Kidney tubule cell (primary cell): ENCODE measurements around the gene SLK.
A peak's percentile ranks its signal among the peaks of the same experiment; 100 is the strongest.

Experiments used
- DNase-seq: peaks from one replicate; pipeline ENCODE4 v3.0.0-alpha.2; 2018; ENCODE audit warnings: low spot score

Gene SLK

DNA sequence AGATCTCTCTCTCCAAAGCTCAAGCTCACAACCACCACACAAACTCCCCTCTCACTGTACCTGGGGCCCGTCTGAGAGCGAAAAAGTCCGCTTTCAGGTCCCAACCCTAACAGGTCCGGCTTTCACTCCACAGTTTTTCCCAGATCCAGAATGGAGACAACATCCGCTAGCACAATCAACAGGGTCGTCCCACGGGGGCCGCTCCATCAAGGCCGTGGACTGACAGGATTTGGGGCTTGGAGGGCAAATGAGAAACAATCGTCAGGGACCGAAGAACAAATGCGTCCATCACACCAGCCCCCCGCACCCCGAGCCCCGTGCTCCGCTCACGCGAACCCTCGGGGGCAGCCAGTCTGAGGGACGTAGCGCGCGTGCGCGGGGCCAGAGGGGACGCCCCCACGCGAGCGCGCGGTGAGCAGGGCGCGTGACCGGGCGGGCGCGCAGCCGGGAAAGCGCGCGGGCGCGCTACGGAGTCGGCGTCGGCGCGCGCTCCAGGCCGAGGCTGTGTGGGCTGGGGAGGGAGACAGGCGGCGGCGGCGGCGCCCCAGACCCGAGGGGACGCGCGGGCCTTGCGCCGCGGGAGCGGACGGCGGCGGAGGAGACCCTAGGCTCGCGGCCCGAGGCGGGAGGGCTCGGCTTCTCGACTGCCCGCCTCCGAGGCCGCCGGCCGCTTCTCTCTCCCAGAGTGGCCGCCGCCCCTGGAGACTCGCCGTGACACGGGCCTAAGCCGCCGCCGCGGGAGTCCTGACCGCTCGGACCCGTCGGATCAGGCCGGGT, at the start of gene SLK:
Gene SLK, plus strand, starts transcription at position 470 of the 777 bp plus-strand sequence. CDS start 606 bp downstream, outside the sequence.
- peak; percentile 88 for DNase-seq

- DNase-seq = no peak
These were observed 49.5 kb upstream of the SLK start for GRCh38 chr10:103917302-103918052.

DNA sequence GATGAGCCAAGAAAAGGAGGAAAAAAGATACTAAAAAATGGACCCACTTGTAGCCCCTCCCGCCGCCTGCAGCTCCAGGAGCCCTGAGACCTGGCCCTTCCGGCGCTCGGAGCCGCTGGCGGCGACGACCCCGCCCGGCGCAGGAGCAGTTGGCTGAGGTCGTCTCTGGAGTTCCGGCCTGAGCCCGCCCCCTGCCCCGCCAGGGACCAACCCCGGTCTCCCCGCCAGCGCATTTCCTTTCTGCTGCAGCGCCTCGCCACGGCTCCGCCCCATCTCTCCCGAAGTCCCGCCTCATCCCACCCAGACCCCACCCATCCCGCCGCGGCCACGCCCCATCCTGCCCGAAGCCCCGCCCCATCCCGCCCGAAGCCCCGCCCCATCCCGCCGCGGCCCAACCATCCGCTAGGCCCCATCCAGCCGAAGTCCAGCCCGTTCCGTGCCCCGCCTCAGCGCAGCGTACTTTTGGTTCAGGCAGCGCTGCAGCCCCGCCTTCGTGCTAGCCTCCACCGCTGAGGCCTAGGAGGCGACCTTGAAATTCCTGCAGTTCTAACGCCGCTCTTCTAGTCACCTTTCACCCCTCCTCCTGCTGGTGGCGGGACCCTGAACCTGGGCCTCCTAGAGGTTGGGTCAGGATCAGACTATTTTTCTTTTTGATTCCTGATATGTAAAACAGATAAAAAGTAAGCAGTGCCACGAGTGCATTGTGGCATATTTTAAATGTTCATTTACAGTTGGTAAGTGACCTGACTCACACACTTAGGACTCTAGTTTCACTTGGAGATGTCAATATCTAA, 48.7 kb upstream of the SLK start, which contains the start of gene STN1:
Gene STN1, minus strand, starts transcription at position 132 of the 794 bp plus-strand sequence. CDS start 590 bp downstream, outside the sequence.
- DNase-seq = peak; percentile 98

DNA sequence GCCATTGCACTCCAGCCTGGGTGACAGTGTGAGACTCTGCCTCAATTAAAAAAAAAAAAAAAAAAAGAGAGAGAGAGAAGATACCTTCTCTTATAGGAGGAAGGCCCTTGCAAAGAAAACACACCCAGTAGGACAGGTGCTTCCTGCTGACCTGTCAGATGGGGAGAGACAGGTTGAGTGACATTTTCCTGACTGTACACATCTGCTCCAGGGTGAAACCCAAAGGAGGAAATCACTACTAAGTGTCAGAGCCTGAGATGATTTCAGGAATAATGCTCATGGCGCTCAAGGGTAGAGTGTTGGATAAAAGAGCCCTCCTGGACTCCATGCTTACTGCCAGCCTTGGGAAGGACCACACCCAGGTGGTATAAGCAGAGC, 47.3 kb upstream of the SLK start:
- DNase-seq = no peak

DNA sequence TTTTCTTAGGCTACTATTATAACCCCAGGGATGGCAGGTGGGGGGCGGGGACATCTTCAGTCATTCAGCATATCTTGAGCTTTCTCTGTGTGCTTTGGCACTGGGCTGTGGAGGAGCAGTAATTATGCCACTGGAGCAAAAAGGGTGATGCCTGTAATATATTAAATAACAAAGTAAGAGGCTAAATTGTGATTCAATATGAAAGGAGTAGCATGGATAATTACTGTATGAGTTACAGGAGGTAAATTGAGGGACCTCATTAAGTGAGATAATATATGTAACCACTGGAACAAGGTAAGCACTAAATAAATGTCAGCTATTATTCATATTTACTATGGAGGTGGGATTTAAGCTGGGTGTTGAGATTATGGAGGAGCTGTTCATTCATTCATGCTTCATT, 45.7 kb upstream of the SLK start:
- DNase-seq = no peak

DNA sequence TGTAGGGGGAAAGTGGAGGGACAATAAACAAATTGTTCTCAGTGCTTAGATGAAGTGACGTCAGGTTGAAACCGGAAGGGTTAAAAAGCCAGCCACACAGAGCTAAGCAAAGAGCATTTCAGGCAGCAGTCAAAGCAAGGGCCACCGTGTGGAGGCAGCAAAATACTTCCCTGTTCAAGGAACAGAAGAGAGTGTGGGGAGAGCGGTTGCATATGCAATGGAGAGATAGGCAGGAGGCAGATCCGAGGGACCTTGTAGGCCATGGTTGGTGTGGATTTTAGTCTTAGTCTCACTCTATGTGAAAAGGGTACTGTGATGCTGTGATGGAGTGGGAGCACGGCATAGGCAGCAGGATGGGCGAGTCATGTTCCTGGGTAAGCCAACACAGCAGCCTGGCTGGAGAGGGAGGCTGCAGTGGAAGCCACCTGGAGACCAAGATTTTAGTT, 45.2 kb upstream of the SLK start:
- DNase-seq = peak; percentile 30

DNA sequence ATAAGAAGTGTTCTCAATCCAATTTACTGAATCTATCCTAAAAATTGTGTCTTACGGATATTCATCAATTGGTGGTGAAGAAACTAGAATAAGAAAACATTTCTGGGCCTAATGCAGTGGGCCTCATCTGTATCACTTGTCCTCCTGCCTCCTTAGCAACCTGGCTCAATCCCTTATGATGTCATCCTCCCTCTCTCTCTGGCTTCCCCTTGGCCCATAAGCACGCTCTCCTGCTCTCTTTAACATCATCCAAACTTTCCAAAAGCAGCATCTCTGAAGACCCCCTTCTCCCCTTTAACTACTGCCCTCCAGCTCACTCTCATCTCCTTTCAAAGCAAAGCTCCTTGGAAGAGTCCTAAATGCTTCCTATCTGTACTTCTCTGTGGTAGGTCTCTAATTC, 44.3 kb upstream of the SLK start:
- no peak for DNase-seq

GRCh38 chr10:103923502-103923901, 43.4 kb upstream of the SLK start:
- peak; percentile 80 for DNase-seq

DNA sequence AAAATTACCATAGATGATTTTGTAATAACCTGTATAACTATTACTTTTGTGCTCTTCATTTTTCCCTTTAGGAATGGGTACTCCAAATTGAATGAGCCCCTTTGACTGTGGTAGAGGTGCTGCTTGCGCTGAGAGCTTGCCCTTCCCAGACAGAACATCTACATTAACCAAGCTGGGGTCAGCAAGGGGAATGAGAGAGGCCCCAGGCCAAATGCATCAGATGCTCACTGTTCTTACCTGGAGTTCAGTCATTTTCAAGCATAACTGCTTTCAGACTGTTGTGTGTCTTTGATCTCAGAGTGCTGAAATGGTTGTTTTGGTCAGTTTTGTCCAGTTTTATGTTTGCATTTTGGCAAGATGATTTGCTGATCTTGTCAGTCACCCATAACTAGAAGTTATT, 41.3 kb upstream of the SLK start:
- no peak for DNase-seq

DNA sequence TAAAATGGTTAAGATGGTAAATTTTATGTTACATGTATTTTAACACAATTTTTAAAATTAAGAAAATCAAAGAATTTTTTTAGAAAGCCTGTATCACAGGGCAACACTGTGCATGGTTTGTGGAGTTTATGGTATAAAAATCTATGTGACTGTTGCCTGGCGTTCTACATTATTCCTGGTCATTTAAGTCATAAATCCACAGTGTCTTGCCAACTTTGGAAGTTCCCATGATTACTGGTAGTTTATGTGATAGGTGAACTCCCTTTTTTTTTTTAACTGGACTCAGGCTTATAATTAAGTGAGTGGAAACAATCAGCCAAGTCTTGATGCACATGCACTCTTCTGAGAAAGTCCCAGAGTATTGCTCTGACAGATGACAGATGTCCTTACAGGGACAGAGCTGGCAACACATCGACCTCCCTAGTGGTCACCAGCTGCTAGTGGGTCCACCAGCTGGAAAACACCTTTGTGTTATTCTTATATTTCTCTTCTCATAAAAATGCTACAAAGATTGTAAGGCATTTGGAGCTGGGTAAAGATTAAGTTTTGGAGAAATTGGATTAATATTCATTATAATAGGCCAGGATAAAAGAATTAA, 40.1 kb upstream of the SLK start:
- no peak for DNase-seq

- no peak for DNase-seq
These were observed 38.2 kb upstream of the SLK start for GRCh38 chr10:103928784-103929183.

- DNase-seq = no peak
These were observed 37.5 kb upstream of the SLK start for GRCh38 chr10:103929381-103929921.

GRCh38 chr10:103930449-103930848, 36.5 kb upstream of the SLK start:
- DNase-seq = no peak

DNA sequence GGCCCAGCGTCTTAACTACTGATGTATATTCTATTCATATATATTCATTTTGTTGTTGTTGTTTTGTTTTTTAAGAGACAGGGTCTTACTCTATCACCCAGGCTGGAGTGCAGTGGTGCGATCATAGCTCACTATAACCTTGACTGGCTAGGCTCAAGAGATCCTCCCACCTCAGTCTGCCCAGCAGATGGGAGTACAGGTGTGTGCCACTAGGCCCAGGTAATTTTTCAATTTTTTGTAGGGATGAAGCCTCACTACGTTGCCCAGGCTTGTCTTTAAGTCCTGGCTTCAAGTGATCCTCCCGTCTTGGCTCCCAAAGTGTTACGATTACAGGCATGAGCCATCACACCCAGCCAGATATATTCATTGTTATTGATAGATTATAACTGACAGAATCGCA, 36.1 kb upstream of the SLK start:
- DNase-seq = no peak

- no peak for DNase-seq
These were observed 35.3 kb upstream of the SLK start for GRCh38 chr10:103931603-103932002.

GRCh38 chr10:103932271-103932670, 34.7 kb upstream of the SLK start:
- DNase-seq = no peak

DNA sequence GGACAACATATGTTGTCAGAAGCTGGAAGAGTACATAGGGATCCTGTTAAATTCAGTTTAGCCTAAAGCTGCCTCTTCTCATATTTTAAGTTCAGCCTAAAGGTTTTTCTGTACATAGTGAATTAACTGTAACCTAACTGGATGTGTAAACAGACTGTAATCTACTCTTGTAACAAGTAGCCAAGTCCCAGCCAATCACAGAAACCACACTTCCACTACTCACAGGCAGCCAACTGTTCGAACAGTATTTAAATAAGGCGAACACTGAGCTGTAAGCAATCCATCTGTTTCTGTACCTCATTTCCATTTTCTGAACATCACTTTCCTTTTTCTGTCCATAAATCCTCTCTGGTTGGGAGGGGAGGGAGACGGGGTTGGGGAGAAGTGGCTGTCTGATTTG, 34.0 kb upstream of the SLK start:
- no peak for DNase-seq

- DNase-seq = no peak
These were observed 33.3 kb upstream of the SLK start for GRCh38 chr10:103933557-103934121.

GRCh38 chr10:103934308-103934707, 32.6 kb upstream of the SLK start:
- no peak for DNase-seq

GRCh38 chr10:103936022-103936421, 30.9 kb upstream of the SLK start:
- no peak for DNase-seq

- no peak for DNase-seq
These were observed 27.4 kb upstream of the SLK start for GRCh38 chr10:103939522-103939921.
